Activated CD8-positive, alpha-beta memory T cell treated with anti-CD3 and anti-CD28 coated beads, Interleukin-2, amount 50 U/mL, for 24 hours (primary cell): ENCODE results near the gene KLF5.

Source experiments
- DNase-seq: peaks from one replicate; pipeline ENCODE4 v3.0.0-alpha.2; 2020; ENCODE audit errors: extremely low read depth

KLF5 gene

GRCh38 chr13:73059460-73060250 lies 850 bp downstream of the KLF5 start:
- no peak for DNase-seq

GRCh38 chr13:73060251-73061160 lies 1.7 kb downstream of the KLF5 start:
- no peak for DNase-seq

GRCh38 chr13:73061473-73061872 lies 2.7 kb downstream of the KLF5 start:
- no peak for DNase-seq

GRCh38 chr13:73061876-73062275 lies 3.1 kb downstream of the KLF5 start:
- DNase-seq: no peak

- no peak for DNase-seq
Observed at GRCh38 chr13:73062468-73062867, 3.7 kb downstream of the KLF5 start.

- no peak for DNase-seq
Observed at GRCh38 chr13:73063166-73063565, 4.4 kb downstream of the KLF5 start.

- DNase-seq: no peak
Observed at GRCh38 chr13:73065036-73065435, 6.2 kb downstream of the KLF5 start.

GRCh38 chr13:73065665-73066340 lies 7.0 kb downstream of the KLF5 start:
- DNase-seq: no peak

- no peak for DNase-seq
Observed at GRCh38 chr13:73069206-73069805, 10.5 kb downstream of the KLF5 start.

- no peak for DNase-seq
Observed at GRCh38 chr13:73070451-73071098, 11.8 kb downstream of the KLF5 start.

GRCh38 chr13:73072239-73072900 lies 13.6 kb downstream of the KLF5 start:
- no peak for DNase-seq

GRCh38 chr13:73073050-73073449 lies 14.2 kb downstream of the KLF5 start:
- DNase-seq: no peak

- no peak for DNase-seq
Observed at GRCh38 chr13:73074014-73074413, 15.2 kb downstream of the KLF5 start.

GRCh38 chr13:73074926-73075325 lies 16.1 kb downstream of the KLF5 start:
- DNase-seq: no peak

- no peak for DNase-seq
Observed at GRCh38 chr13:73075546-73075945, 16.7 kb downstream of the KLF5 start.

GRCh38 chr13:73075954-73076353 lies 17.1 kb downstream of the KLF5 start:
- no peak for DNase-seq

GRCh38 chr13:73077865-73078264 lies 19.1 kb downstream of the KLF5 start:
- no peak for DNase-seq

GRCh38 chr13:73079359-73079758 lies 20.6 kb downstream of the KLF5 start:
- no peak for DNase-seq

- DNase-seq: no peak
Observed at GRCh38 chr13:73081256-73081915, 22.6 kb downstream of the KLF5 start.

GRCh38 chr13:73082471-73082870 lies 23.7 kb downstream of the KLF5 start:
- no peak for DNase-seq
